Activated CD4-positive, alpha-beta T cell treated with anti-CD3 and anti-CD28 coated beads, Interleukin-2, amount 50 U/mL, for 48 hours (primary cell): ENCODE measurements around the gene LSM14A.
"Not testable (repeated sequence)": the region's sequence is repeated elsewhere in the genome, so short reads cannot be mapped to it uniquely, and the experiment has no call there.

Experiments used
- DNase-seq, 2 experiments: peaks; one replicate each; pipeline ENCODE4 v3.0.0-alpha.2; 2020

Gene LSM14A

GRCh38 chr19:34171877-34172660, at the start of gene LSM14A:
Gene LSM14A, plus strand, starts transcription at chr19:34172504. Its CDS starts 139 bp downstream, at chr19:34172643.
- DNase-seq, result peak; percentile 87 to 89

GRCh38 chr19:34124828-34125227, 47.5 kb upstream of the LSM14A start:
- no peak for DNase-seq

- DNase-seq, result no peak
Observed at GRCh38 chr19:34126966-34127365, 45.3 kb upstream of the LSM14A start.

GRCh38 chr19:34127684-34128189, 44.6 kb upstream of the LSM14A start:
- DNase-seq, result no peak

GRCh38 chr19:34128558-34129250, 43.6 kb upstream of the LSM14A start:
- no peak for DNase-seq

GRCh38 chr19:34131100-34131499, 41.2 kb upstream of the LSM14A start:
- no peak for DNase-seq

- not testable (repeated sequence) for DNase-seq
Observed at GRCh38 chr19:34132145-34132544, 40.2 kb upstream of the LSM14A start.

GRCh38 chr19:34132706-34133105, 39.6 kb upstream of the LSM14A start:
- DNase-seq, result not testable (repeated sequence)

- peak; percentile 92 to 93 for DNase-seq
Observed at GRCh38 chr19:34134190-34135053, 37.9 kb upstream of the LSM14A start.

- no peak for DNase-seq
Observed at GRCh38 chr19:34135054-34135800, 37.1 kb upstream of the LSM14A start.

- DNase-seq, result no peak
Observed at GRCh38 chr19:34135821-34136611, 36.3 kb upstream of the LSM14A start.

- DNase-seq, result no peak
Observed at GRCh38 chr19:34141025-34141424, 31.3 kb upstream of the LSM14A start.

GRCh38 chr19:34142440-34142839, 29.9 kb upstream of the LSM14A start:
- DNase-seq, result no peak

- DNase-seq, result peak; percentile 51 to 55
Observed at GRCh38 chr19:34145741-34146202, 26.5 kb upstream of the LSM14A start.

- DNase-seq, result no peak
Observed at GRCh38 chr19:34148658-34149185, 23.6 kb upstream of the LSM14A start.

- DNase-seq, result no peak
Observed at GRCh38 chr19:34149873-34150272, 22.4 kb upstream of the LSM14A start.

- DNase-seq, result no peak
Observed at GRCh38 chr19:34150558-34150957, 21.7 kb upstream of the LSM14A start.

- no peak for DNase-seq
Observed at GRCh38 chr19:34151439-34151838, 20.9 kb upstream of the LSM14A start.

GRCh38 chr19:34154401-34154800, 17.9 kb upstream of the LSM14A start:
- DNase-seq, result no peak

- DNase-seq, result no peak
Observed at GRCh38 chr19:34155686-34156085, 16.6 kb upstream of the LSM14A start.

- not testable (repeated sequence) for DNase-seq
Observed at GRCh38 chr19:34158966-34159365, 13.3 kb upstream of the LSM14A start.
